ENCODE data around the gene ZNF485. TPM values are rescaled to one million over a fixed set of nuclear protein-coding genes. Genes with fewer than 3 reads are reported as not detected.

Gene ZNF485
- total RNA-seq, result 6.1 to 7.3 TPM (median 6.7 TPM) in 3 replicates

GRCh38 chr10:43606323-43607198 lies at the start of gene ZNF485:
ZNF485 (plus strand) TSS chr10:43606438; CDS start chr10:43607051, 613 bp downstream.
- peak; percentile 58 to 70 for DNase-seq (ENCODE audit: low spot score in 2 of 2, unreplicated experiment in 2 of 2)
- Mint-ChIP-seq H3K4me3 (peak within 1 kb of the TSS; percentile 78), H3K9me3 (peaks cover 4% of the 10 kb centered on the region), H3K4me1 (peaks cover 8% of the 10 kb centered on the region), H3K36me3 (peaks cover 15% of the 10 kb centered on the region), H3K27me3 (ENCODE audit: low read depth) (peaks cover 21% of the 10 kb centered on the region), H3K27ac (peak within 1 kb of the TSS; percentile 34)
- no peak for TF ChIP-seq CTCF (IDR thresholded peaks at IDR 0.05; ENCODE audit: unreplicated experiment)

- H3K36me3 Mint-ChIP-seq, result peaks cover 72% of the 10 kb centered on the region
- no peak for TF ChIP-seq CTCF (IDR thresholded peaks at IDR 0.05; ENCODE audit: unreplicated experiment)
These were observed 49.0 kb upstream of the ZNF485 start for GRCh38 chr10:43557214-43557613.

GRCh38 chr10:43569681-43570080 lies 36.6 kb upstream of the ZNF485 start:
- H3K9me3 Mint-ChIP-seq, result peaks cover under 1% of the 10 kb centered on the region
- TF ChIP-seq CTCF (IDR thresholded peaks at IDR 0.05; ENCODE audit: unreplicated experiment), result no peak
- H3K4me1 Mint-ChIP-seq, result peaks cover 13% of the 10 kb centered on the region
- H3K27ac Mint-ChIP-seq, result no peak overlapping the region
- peaks cover 23% of the 10 kb centered on the region for H3K36me3 Mint-ChIP-seq
- H3K27me3 Mint-ChIP-seq (ENCODE audit: low read depth), result no peaks in the 10 kb centered on the region
- H3K4me3 Mint-ChIP-seq, result no peak overlapping the region
- no peak for DNase-seq (ENCODE audit: low spot score in 2 of 2, unreplicated experiment in 2 of 2)

More at GRCh38 chr10:43557214-43557613, 49.0 kb upstream of the ZNF485 start:
- Mint-ChIP-seq H3K27me3 (ENCODE audit: low read depth) (no peaks in the 10 kb centered on the region), H3K9me3 (peaks cover 74% of the 10 kb centered on the region), H3K4me3 (no peak overlapping the region), H3K4me1 (no peaks in the 10 kb centered on the region), H3K27ac (no peak overlapping the region)
- DNase-seq (ENCODE audit: low spot score in 2 of 2, unreplicated experiment in 2 of 2), result no peak

GRCh38 chr10:43570971-43571370 lies 35.3 kb upstream of the ZNF485 start:
- peaks cover 12% of the 10 kb centered on the region for H3K9me3 Mint-ChIP-seq
- no peak for TF ChIP-seq CTCF (IDR thresholded peaks at IDR 0.05; ENCODE audit: unreplicated experiment)
- H3K27me3 Mint-ChIP-seq (ENCODE audit: low read depth), result peaks cover 2% of the 10 kb centered on the region
- H3K4me3 Mint-ChIP-seq, result no peak overlapping the region
- H3K27ac Mint-ChIP-seq, result no peak overlapping the region
- no peak for DNase-seq (ENCODE audit: low spot score in 2 of 2, unreplicated experiment in 2 of 2)
- H3K4me1 Mint-ChIP-seq, result peaks cover 14% of the 10 kb centered on the region
- peaks cover 15% of the 10 kb centered on the region for H3K36me3 Mint-ChIP-seq

GRCh38 chr10:43573250-43574000 lies 32.8 kb upstream of the ZNF485 start:
- no peak for DNase-seq (ENCODE audit: low spot score in 2 of 2, unreplicated experiment in 2 of 2)
- TF ChIP-seq CTCF (IDR thresholded peaks at IDR 0.05; ENCODE audit: unreplicated experiment), result no peak
- Mint-ChIP-seq H3K27me3 (ENCODE audit: low read depth) (peaks cover 18% of the 10 kb centered on the region), H3K36me3 (peaks cover 7% of the 10 kb centered on the region), H3K27ac (peak overlapping the region; percentile 88), H3K4me3 (peak overlapping the region; percentile 82), H3K4me1 (peaks cover 14% of the 10 kb centered on the region), H3K9me3 (peaks cover 22% of the 10 kb centered on the region)

Data from mesothelial cell of epicardium (in vitro differentiated cells).